Uterus (tissue), 2 donors: ENCODE data around the gene PHACTR2.

Source experiments
- CTCF ChIP-seq, 4 experiments: fragments of 200-600 bp in 2 of 4; fragments of 450-650 bp in 2 of 4; sonication (generic) in 2 of 4; IDR thresholded peaks; one replicate each; pipeline ENCODE4 v1.5.1; 2016 to 2019; ENCODE audit warnings: antibody characterized with exemption in 4 of 4, mild to moderate bottlenecking in 2 of 4, moderate library complexity in 1 of 4
- POLR2A ChIP-seq, 2 donors: fragments of 450-650 bp; IDR thresholded peaks; one replicate each; pipeline ENCODE4 v1.6.1; 2016; ENCODE audit warnings: antibody characterized with exemption in 2 of 2, mild to moderate bottlenecking in 1 of 2, moderate library complexity in 1 of 2

GRCh38 chr6:143692696-143693095 is 14.9 kb downstream of the PHACTR2 start:
- TF ChIP-seq CTCF (IDR thresholded peaks at IDR 0.05) (no peak), POLR2A (IDR thresholded peaks at IDR 0.05) (no peak)
